ENCODE measurements around the gene PDGFC.

DNA sequence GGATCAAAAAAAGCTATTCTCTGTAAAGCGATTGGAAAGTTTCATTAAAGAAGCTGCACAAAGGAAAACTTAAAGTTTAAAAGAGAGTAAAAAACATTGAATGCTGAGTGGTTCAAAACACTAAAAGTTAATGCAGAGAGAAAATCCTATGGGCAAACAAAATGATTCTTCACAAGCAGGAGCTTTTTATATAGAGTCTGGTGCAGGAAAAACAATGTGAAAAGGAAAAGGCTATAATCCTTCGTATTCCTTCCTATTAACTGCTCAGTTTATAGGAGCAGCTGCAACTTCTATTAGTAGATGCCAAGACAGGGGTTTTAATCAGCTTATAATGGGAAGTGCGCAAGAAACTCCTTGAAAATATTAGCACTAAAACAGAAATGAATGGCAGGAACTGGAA lies 100.7 kb downstream of the PDGFC start:
- TF ChIP-seq GATA2 (IDR thresholded peaks at IDR 0.05; ENCODE audit: low read depth, low read length) (no peak), GATA3 (IDR thresholded peaks at IDR 0.05; ENCODE audit: low read depth, low read length) (no peak)
